ENCODE data around the gene ALDH1A1.

DNA sequence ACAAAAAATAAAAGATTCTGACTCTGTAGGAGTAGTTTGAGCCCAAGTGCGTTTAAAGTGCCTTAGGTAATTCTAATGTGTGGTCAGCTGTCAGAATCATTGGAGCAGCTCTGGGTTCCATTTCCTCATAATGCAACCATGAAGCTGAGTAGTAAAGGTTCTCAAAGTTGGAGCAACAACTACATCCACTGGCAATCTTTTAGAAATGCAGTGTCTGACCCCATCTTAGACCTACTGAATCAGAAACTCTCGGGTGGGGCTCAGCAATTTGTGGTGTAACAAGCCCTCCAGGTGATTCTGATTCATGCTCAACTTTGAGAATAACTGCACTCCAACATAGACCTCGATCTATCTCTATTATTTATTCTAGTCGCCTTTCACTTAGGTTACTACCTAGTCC, 7.6 kb upstream of the ALDH1A1 start:
- TF ChIP-seq, protein P1, sequence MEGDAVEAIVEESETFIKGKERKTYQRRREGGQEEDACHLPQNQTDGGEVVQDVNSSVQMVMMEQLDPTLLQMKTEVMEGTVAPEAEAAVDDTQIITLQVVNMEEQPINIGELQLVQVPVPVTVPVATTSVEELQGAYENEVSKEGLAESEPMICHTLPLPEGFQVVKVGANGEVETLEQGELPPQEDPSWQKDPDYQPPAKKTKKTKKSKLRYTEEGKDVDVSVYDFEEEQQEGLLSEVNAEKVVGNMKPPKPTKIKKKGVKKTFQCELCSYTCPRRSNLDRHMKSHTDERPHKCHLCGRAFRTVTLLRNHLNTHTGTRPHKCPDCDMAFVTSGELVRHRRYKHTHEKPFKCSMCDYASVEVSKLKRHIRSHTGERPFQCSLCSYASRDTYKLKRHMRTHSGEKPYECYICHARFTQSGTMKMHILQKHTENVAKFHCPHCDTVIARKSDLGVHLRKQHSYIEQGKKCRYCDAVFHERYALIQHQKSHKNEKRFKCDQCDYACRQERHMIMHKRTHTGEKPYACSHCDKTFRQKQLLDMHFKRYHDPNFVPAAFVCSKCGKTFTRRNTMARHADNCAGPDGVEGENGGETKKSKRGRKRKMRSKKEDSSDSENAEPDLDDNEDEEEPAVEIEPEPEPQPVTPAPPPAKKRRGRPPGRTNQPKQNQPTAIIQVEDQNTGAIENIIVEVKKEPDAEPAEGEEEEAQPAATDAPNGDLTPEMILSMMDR (IDR thresholded peaks at IDR 0.05), result no peak
- TF ChIP-seq EZH2 (IDR thresholded peaks at IDR 0.05), result no peak

Measured in neural progenitor cell (in vitro differentiated cells).